AG09309 (cell line): Measurements from ENCODE around the gene APOL5.

ENCODE experiments used
- DNase-seq: peaks from one replicate; pipeline ENCODE4 v3.0.0-alpha.2; 2010; ENCODE audit warnings: low read depth
- H3K4me3 ChIP-seq: 2 replicates; pipeline ENCODE4 v1.5.1; 2011; ENCODE audit warnings: mild to moderate bottlenecking, low read depth, low read length, moderate library complexity; ENCODE audit not compliant: control insufficient read depth
- CTCF ChIP-seq: IDR thresholded peaks from 2 replicates; pipeline ENCODE4 v1.5.1; 2011; ENCODE audit warnings: mild to moderate bottlenecking, low read depth, low read length, inconsistent platforms; ENCODE audit not compliant: insufficient read depth, control insufficient read depth; ENCODE audit errors: missing control alignments

The APOL5 gene

GRCh38 chr22:35746946-35747703 lies 29.5 kb downstream of the APOL5 start:
- no peak overlapping the region for H3K4me3 ChIP-seq
- DNase-seq, result no peak
- no peak for TF ChIP-seq CTCF

- no peak overlapping the region for H3K4me3 ChIP-seq
- DNase-seq, result peak; percentile 63
- TF ChIP-seq CTCF, result no peak
Observed at GRCh38 chr22:35749808-35750207, 32.1 kb downstream of the APOL5 start.

- H3K4me3 ChIP-seq, result no peak overlapping the region
- no peak for DNase-seq
- no peak for TF ChIP-seq CTCF
Observed at GRCh38 chr22:35752006-35752862, 34.6 kb downstream of the APOL5 start.

GRCh38 chr22:35752863-35753189 lies 35.2 kb downstream of the APOL5 start:
- no peak for TF ChIP-seq CTCF
- DNase-seq, result no peak
- no peak overlapping the region for H3K4me3 ChIP-seq

- H3K4me3 ChIP-seq, result no peak overlapping the region
- DNase-seq, result no peak
- TF ChIP-seq CTCF, result no peak
Observed at GRCh38 chr22:35754761-35755160, 37.1 kb downstream of the APOL5 start.

- DNase-seq, result no peak
- no peak overlapping the region for H3K4me3 ChIP-seq
- TF ChIP-seq CTCF, result no peak
Observed at GRCh38 chr22:35756722-35757121, 39.0 kb downstream of the APOL5 start.
